WTC11 (cell line): ENCODE measurements around the gene PAFAH2. TPM values are rescaled to one million over a fixed set of nuclear protein-coding genes. Genes with fewer than 3 reads are reported as not detected.
A peak's percentile ranks its signal among the peaks of the same experiment; 100 is the strongest.

ENCODE experiments used
- ATAC-seq: fragments of 200-7000 bp; cut with Tn5 transposase; 2 replicates; pipeline ENCODE4 v1.10.0; 2021; ENCODE audit warnings: mild to moderate bottlenecking, moderate library complexity
- CTCF ChIA-PET: fragments of 300-600 bp; sonication (Branson Sonifier 250); formaldehyde crosslinking; loops from one replicate; lab custom pipeline; 2021; ENCODE audit warnings: antibody characterized with exemption; lab: Charles Lee
- POLR2A ChIA-PET: fragments of 350-600 bp; sonication (Branson Sonifier 250); formaldehyde crosslinking; loops from one replicate; lab custom pipeline; 2021; ENCODE audit warnings: antibody characterized with exemption; lab: Charles Lee
- DNase-seq: peaks from one replicate; pipeline ENCODE4 v3.0.0; 2021; ENCODE audit warnings: low spot score
- H3K27ac Mint-ChIP-seq: 2 replicates; pipeline ENCODE4 v1.8.0; 2021; ENCODE audit warnings: mixed read lengths
- H3K27me3 Mint-ChIP-seq: 2 replicates; pipeline ENCODE4 v1.8.0; 2021; ENCODE audit warnings: low read depth, mild to moderate bottlenecking, moderate library complexity, mixed read lengths
- H3K36me3 Mint-ChIP-seq: 2 replicates; pipeline ENCODE4 v1.8.0; 2021; ENCODE audit warnings: mixed read lengths
- H3K4me1 Mint-ChIP-seq: 2 replicates; pipeline ENCODE4 v1.8.0; 2022; ENCODE audit warnings: mixed read lengths
- H3K4me3 Mint-ChIP-seq: 2 replicates; pipeline ENCODE4 v1.8.0; 2021; ENCODE audit warnings: mild to moderate bottlenecking, moderate library complexity, mixed read lengths
- H3K9me3 Mint-ChIP-seq: 2 replicates; pipeline ENCODE4 v1.8.0; 2021; ENCODE audit warnings: mixed read lengths
- AR ChIP-seq: fragments of 250-450 bp; sonication (Bioruptor Pico); IDR thresholded peaks from 2 replicates; pipeline ENCODE4 v1.9.0; 2021; ENCODE audit warnings: mild to moderate bottlenecking
- CREB1 ChIP-seq: sonication (generic); formaldehyde crosslinking; IDR thresholded peaks from 2 replicates; pipeline ENCODE4 v1.8.0; 2023; ENCODE audit warnings: mild to moderate bottlenecking, missing genetic modification reagents
- FOXJ3 ChIP-seq: sonication (generic); formaldehyde crosslinking; IDR thresholded peaks from 2 replicates; pipeline ENCODE4 v1.9.0; 2021; ENCODE audit warnings: missing genetic modification reagents, mild to moderate bottlenecking, borderline replicate concordance
- FOXK1 ChIP-seq: sonication (generic); formaldehyde crosslinking; IDR thresholded peaks from 2 replicates; pipeline ENCODE4 v1.8.0; 2022; ENCODE audit warnings: mild to moderate bottlenecking, moderate library complexity, missing genetic modification reagents
- FOXP1 ChIP-seq: sonication (generic); formaldehyde crosslinking; IDR thresholded peaks from 2 replicates; pipeline ENCODE4 v1.8.0; 2022; ENCODE audit warnings: missing genetic modification reagents, mild to moderate bottlenecking, moderate library complexity, borderline replicate concordance
- GTF2I ChIP-seq: fragments of 250-450 bp; sonication (Bioruptor Pico); conservative IDR thresholded peaks from 2 replicates; pipeline ENCODE4 v1.4.0; 2021; ENCODE audit warnings: mild to moderate bottlenecking
- NR2C2 ChIP-seq: sonication (generic); formaldehyde crosslinking; IDR thresholded peaks from 2 replicates; pipeline ENCODE4 v1.8.0; 2022; ENCODE audit warnings: mild to moderate bottlenecking, missing genetic modification reagents
- SOX15 ChIP-seq: fragments of 250-450 bp; sonication (Bioruptor Pico); IDR thresholded peaks from 2 replicates; pipeline ENCODE4 v1.9.0; 2021; ENCODE audit warnings: mild to moderate bottlenecking
- ZNF121 ChIP-seq: sonication (generic); formaldehyde crosslinking; IDR thresholded peaks from 2 replicates; pipeline ENCODE4 v1.8.0; 2023; ENCODE audit warnings: missing genetic modification reagents
- ZNF532 ChIP-seq: fragments of 250-450 bp; sonication (Bioruptor Pico); IDR thresholded peaks from 2 replicates; pipeline ENCODE4 v1.9.0; 2021; ENCODE audit warnings: mild to moderate bottlenecking, borderline replicate concordance
- total RNA-seq: library from RNA; stranded (reverse); gene quantifications from 3 replicates; pipeline ENCODE4 v1.2.3, GENCODE V29; 2021
- TF ChIP-seq, protein P1 (sequence below): sonication (generic); formaldehyde crosslinking; conservative IDR thresholded peaks from 2 replicates; pipeline ENCODE4 v1.8.1; 2023; ENCODE audit warnings: mild to moderate bottlenecking, low read depth, missing genetic modification reagents, moderate library complexity
- TF ChIP-seq, protein P2 (sequence below): sonication (generic); formaldehyde crosslinking; IDR thresholded peaks from 2 replicates; pipeline ENCODE4 v1.8.1; 2023; ENCODE audit warnings: mild to moderate bottlenecking, missing genetic modification reagents, moderate library complexity
- TF ChIP-seq, protein P3 (sequence below): fragments of 250-450 bp; sonication (Bioruptor Pico); IDR thresholded peaks from 2 replicates; pipeline ENCODE4 v1.9.0; 2021; ENCODE audit warnings: moderate library complexity, mild to moderate bottlenecking, inconsistent platforms, borderline replicate concordance
- TF ChIP-seq, protein P4 (sequence below): sonication (generic); formaldehyde crosslinking; IDR thresholded peaks from 2 replicates; pipeline ENCODE4 v1.8.1; 2022; ENCODE audit warnings: missing genetic modification reagents, borderline replicate concordance

The PAFAH2 gene
- total RNA-seq, 1 experiment from 2014 or later, result 11.5 TPM

- POLR2A ChIA-PET, result no interaction called here
- Mint-ChIP-seq H3K36me3 (no peaks in the 10 kb centered on the region), H3K27ac (no peak overlapping the region), H3K4me1 (peaks cover 10% of the 10 kb centered on the region), H3K27me3 (peaks cover 48% of the 10 kb centered on the region), H3K4me3 (no peak overlapping the region), H3K9me3 (no peaks in the 10 kb centered on the region)
- no peak for ATAC-seq
- DNase-seq, result no peak
- CTCF ChIA-PET, result interaction anchor here (2.0 kb wide), 1 partner anchor 14 kb away, joined by 11 read pairs; no protein-coding TSS in a partner anchor
- TF ChIP-seq FOXP1 (CRISPR knock-in tag) (no peak), GTF2I (CRISPR knock-in tag) (no peak), ZNF121 (CRISPR knock-in tag) (no peak)
- TF ChIP-seq, protein P1, sequence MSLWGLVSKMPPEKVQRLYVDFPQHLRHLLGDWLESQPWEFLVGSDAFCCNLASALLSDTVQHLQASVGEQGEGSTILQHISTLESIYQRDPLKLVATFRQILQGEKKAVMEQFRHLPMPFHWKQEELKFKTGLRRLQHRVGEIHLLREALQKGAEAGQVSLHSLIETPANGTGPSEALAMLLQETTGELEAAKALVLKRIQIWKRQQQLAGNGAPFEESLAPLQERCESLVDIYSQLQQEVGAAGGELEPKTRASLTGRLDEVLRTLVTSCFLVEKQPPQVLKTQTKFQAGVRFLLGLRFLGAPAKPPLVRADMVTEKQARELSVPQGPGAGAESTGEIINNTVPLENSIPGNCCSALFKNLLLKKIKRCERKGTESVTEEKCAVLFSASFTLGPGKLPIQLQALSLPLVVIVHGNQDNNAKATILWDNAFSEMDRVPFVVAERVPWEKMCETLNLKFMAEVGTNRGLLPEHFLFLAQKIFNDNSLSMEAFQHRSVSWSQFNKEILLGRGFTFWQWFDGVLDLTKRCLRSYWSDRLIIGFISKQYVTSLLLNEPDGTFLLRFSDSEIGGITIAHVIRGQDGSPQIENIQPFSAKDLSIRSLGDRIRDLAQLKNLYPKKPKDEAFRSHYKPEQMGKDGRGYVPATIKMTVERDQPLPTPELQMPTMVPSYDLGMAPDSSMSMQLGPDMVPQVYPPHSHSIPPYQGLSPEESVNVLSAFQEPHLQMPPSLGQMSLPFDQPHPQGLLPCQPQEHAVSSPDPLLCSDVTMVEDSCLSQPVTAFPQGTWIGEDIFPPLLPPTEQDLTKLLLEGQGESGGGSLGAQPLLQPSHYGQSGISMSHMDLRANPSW (CRISPR knock-in tag), result no peak
- TF ChIP-seq, protein P2, sequence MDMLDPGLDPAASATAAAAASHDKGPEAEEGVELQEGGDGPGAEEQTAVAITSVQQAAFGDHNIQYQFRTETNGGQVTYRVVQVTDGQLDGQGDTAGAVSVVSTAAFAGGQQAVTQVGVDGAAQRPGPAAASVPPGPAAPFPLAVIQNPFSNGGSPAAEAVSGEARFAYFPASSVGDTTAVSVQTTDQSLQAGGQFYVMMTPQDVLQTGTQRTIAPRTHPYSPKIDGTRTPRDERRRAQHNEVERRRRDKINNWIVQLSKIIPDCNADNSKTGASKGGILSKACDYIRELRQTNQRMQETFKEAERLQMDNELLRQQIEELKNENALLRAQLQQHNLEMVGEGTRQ (CRISPR knock-in tag), result no peak
Measured at GRCh38 chr1:26031611-26032220, 33.9 kb upstream of the PAFAH2 start.

DNA sequence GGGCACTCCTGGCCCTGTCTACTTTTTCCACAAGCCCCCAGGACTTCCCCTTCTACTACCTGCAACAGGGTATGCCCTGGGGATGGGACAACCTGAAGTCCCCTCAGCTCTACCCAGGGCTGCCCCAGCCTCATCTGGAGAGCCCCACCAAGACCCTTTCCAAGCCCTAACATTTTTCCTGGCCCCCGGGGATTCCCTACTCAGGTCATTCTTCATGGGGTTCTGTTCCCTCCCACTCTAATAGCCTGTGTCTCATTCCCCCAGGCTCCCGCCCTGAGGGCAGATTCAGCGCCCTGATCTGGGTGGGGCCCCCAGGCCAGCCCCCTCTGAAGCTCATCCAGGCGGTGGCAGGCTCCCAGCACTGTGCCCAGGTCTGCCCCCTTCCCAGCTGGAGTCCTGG is 33.3 kb upstream of the PAFAH2 start:
- POLR2A ChIA-PET, result no interaction called here
- TF ChIP-seq FOXJ3 (CRISPR knock-in tag), result no peak
- no peak for TF ChIP-seq FOXK1 (CRISPR knock-in tag)
- TF ChIP-seq, protein P3, sequence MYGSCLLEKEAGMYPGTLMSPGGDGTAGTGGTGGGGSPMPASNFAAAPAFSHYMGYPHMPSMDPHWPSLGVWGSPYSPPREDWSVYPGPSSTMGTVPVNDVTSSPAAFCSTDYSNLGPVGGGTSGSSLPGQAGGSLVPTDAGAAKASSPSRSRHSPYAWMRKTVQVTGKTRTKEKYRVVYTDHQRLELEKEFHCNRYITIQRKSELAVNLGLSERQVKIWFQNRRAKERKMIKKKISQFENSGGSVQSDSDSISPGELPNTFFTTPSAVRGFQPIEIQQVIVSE (CRISPR knock-in tag), result no peak
- no peak for TF ChIP-seq SOX15
- peaks cover 43% of the 10 kb centered on the region for H3K27me3 Mint-ChIP-seq
- no peak overlapping the region for H3K27ac Mint-ChIP-seq
- H3K4me1 Mint-ChIP-seq, result peaks cover 10% of the 10 kb centered on the region
- ATAC-seq, result no peak
- H3K9me3 Mint-ChIP-seq, result no peaks in the 10 kb centered on the region
- no peak overlapping the region for H3K4me3 Mint-ChIP-seq
- no peak for DNase-seq
- H3K36me3 Mint-ChIP-seq, result no peaks in the 10 kb centered on the region
- CTCF ChIA-PET, result interaction anchor here (2.0 kb wide), 1 partner anchor 14 kb away, joined by 11 read pairs; no protein-coding TSS in a partner anchor

GRCh38 chr1:26029864-26030481 is 32.1 kb upstream of the PAFAH2 start:
- Mint-ChIP-seq H3K27ac (no peak overlapping the region), H3K4me3 (no peak overlapping the region), H3K9me3 (no peaks in the 10 kb centered on the region), H3K27me3 (peaks cover 35% of the 10 kb centered on the region), H3K36me3 (no peaks in the 10 kb centered on the region), H3K4me1 (peaks cover 8% of the 10 kb centered on the region; the same call in 1 of the 2 replicates)
- ATAC-seq (peak; percentile 34), DNase-seq (no peak)
- TF ChIP-seq ZNF532 (no peak), CREB1 (CRISPR knock-in tag) (no peak), GTF2I (CRISPR knock-in tag) (0 out of 2 replicates have a peak, but pooled peaks have one; percentile 33), NR2C2 (CRISPR knock-in tag) (no peak), AR (CRISPR knock-in tag) (no peak)
- TF ChIP-seq, protein P4, sequence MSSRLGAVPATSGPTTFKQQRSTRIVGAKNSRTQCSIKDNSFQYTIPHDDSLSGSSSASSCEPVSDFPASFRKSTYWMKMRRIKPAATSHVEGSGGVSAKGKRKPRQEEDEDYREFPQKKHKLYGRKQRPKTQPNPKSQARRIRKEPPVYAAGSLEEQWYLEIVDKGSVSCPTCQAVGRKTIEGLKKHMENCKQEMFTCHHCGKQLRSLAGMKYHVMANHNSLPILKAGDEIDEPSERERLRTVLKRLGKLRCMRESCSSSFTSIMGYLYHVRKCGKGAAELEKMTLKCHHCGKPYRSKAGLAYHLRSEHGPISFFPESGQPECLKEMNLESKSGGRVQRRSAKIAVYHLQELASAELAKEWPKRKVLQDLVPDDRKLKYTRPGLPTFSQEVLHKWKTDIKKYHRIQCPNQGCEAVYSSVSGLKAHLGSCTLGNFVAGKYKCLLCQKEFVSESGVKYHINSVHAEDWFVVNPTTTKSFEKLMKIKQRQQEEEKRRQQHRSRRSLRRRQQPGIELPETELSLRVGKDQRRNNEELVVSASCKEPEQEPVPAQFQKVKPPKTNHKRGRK (CRISPR knock-in tag), result no peak
- POLR2A ChIA-PET, result interaction anchor here (0.6 kb wide), 2 partner anchors 93 to 797 kb away, joined by 3 to 7 read pairs; no protein-coding TSS in a partner anchor
- CTCF ChIA-PET, result interaction anchor here (0.6 to 2.1 kb wide), 31 partner anchors 9 to 485 kb away, joined by 3 to 33 read pairs (median 5); partner anchors contain the start of genes CEP85, EXTL1, MTFR1L and PAFAH2
